ENCODE data around the gene TLR3. TPM values are rescaled to one million over a fixed set of nuclear protein-coding genes. Genes with fewer than 3 reads are reported as not detected.

Gene TLR3
- total and polyA plus RNA-seq, 2 of the 8 experiments (the other 6 are each of a cell fraction or from before 2014, with no cell fraction given), result 1.00 to 2.6 TPM

GRCh38 chr4:186096681-186097165 is 27.8 kb downstream of the TLR3 start:
- no peak overlapping the region for H3K56ac ChIP-seq (replicated peaks; ENCODE audit: insufficient read length, low read depth, low read length)
- TF ChIP-seq CHD2 (IDR thresholded peaks at IDR 0.05; ENCODE audit: low read length), result no peak
- no peak overlapping the region for H4K91ac ChIP-seq (replicated peaks; ENCODE audit: insufficient read length, low read length)
- DNase-seq (ENCODE audit: low read depth in 1 of 2, low spot score in 2 of 2) (no peak), FAIRE-seq (no peak)
- no peak overlapping the region for H2BK20ac ChIP-seq (ENCODE audit: low read length)
- H3K23ac ChIP-seq (ENCODE audit: insufficient read length), result no peak overlapping the region
- H4K8ac ChIP-seq (ENCODE audit: extremely low read depth, insufficient read depth, low read length), result no peak overlapping the region
- CTCF ChIA-PET (ENCODE audit: partially characterized antibody), result interaction anchor here (0.7 to 1.5 kb wide), 4 partner anchors 24 to 96 kb away, joined by 3 to 5 read pairs (median 4); partner anchors contain the start of gene TLR3
- no peak overlapping the region for H3K4ac ChIP-seq (replicated peaks; ENCODE audit: insufficient read length, low read depth, low read length)
- H3K4me3 ChIP-seq (ENCODE audit: extremely low read depth in 1 of 4, insufficient read depth in 2 of 4, low read depth in 3 of 4, low read length in 4 of 4), result no peak overlapping the region
- no peaks in the 10 kb centered on the region for H4K20me1 ChIP-seq (replicated peaks in 1 of 2; ENCODE audit: control insufficient read depth in 1 of 2, insufficient read depth in 2 of 2, low read length in 2 of 2)
- H2AFZ ChIP-seq (ENCODE audit: low read length), result no peak overlapping the region
- no peak overlapping the region for H2AK5ac ChIP-seq (ENCODE audit: low read depth, low read length)
- no peak overlapping the region for H4K5ac ChIP-seq (ENCODE audit: insufficient read length, low read depth, low read length)
- peaks cover 0 to 2% (median 0%) of the 10 kb centered on the region in 4 experiments; a peak in 1 of 7 replicates for H3K4me1 ChIP-seq (replicated peaks in 1 of 4; ENCODE audit: control insufficient read depth in 3 of 4, insufficient read depth in 4 of 4, low read length in 3 of 4)
- no peaks in the 10 kb centered on the region for H3K23me2 ChIP-seq (ENCODE audit: low read depth, low read length)
- H2BK15ac ChIP-seq (ENCODE audit: low read length), result 0 out of 2 replicates have a peak overlapping the region, but pooled peaks have one; percentile 21
- no peak overlapping the region for H3K14ac ChIP-seq (ENCODE audit: insufficient read length)
- POLR2A ChIA-PET (ENCODE audit: partially characterized antibody), result no interaction called here
- 87% methylated on average over 7 of the region's 9 CpGs; no CpG with 5 or more reads in 1 of the 2 experiments for WGBS, 2 experiments (ENCODE audit: extremely low coverage in 1 of 2, insufficient coverage in 1 of 2, insufficient read length in 1 of 2, insufficient replicate concordance in 2 of 2, low coverage in 1 of 2, low lambda C conversion rate in 2 of 2, missing lambda C conversion rate in 1 of 2)
- no peaks in the 10 kb centered on the region for H3K9me3 ChIP-seq (ENCODE audit: insufficient read depth in 2 of 2, low read depth in 1 of 2, low read length in 1 of 2)
- no peak overlapping the region for H3K9ac ChIP-seq (replicated peaks in 1 of 4; ENCODE audit: extremely low read depth in 1 of 4, low read depth in 3 of 4, low read length in 3 of 4)
- H3K27me3 ChIP-seq (replicated peaks in 1 of 4; ENCODE audit: control insufficient read depth in 3 of 4, extremely low read depth in 1 of 4, insufficient read depth in 3 of 4, low read length in 3 of 4), result no peaks in the 10 kb centered on the region; a peak in 1 of 7 replicates
- no peak overlapping the region for H2BK120ac ChIP-seq (replicated peaks; ENCODE audit: low read depth, low read length)
- H3K27ac ChIP-seq (ENCODE audit: low read depth, low read length), result no peak overlapping the region
- no peaks in the 10 kb centered on the region for H3K79me2 ChIP-seq (ENCODE audit: control insufficient read depth in 1 of 2, insufficient read depth in 2 of 2, low read length in 2 of 2)
- H2BK12ac ChIP-seq (ENCODE audit: low read depth, low read length), result no peak overlapping the region
- H3K79me1 ChIP-seq (ENCODE audit: low read depth, low read length), result no peaks in the 10 kb centered on the region
- H3K36me3 ChIP-seq (ENCODE audit: control insufficient read depth in 2 of 4, insufficient read depth in 4 of 4, low read length in 3 of 4), result no peaks in the 10 kb centered on the region
- no peak overlapping the region for H3K18ac ChIP-seq (ENCODE audit: extremely low read depth, low read length)
- H2BK5ac ChIP-seq (ENCODE audit: low read depth, low read length), result no peak overlapping the region
- H3K4me2 ChIP-seq (ENCODE audit: insufficient read depth in 1 of 2, low read depth in 2 of 2, low read length in 2 of 2), result no peak overlapping the region
